CD4-positive, alpha-beta T cell treated with Interleukin-15 for 4 hours (primary cell): ENCODE data around the gene OR2T5.
"Not testable (repeated sequence)": the region's sequence is repeated elsewhere in the genome, so short reads cannot be mapped to it uniquely, and the experiment has no call there.

Experiments
- DNase-seq: peaks from one replicate; pipeline ENCODE4 v3.0.0-alpha.2; 2020; ENCODE audit warnings: low spot score

Gene OR2T5

DNA sequence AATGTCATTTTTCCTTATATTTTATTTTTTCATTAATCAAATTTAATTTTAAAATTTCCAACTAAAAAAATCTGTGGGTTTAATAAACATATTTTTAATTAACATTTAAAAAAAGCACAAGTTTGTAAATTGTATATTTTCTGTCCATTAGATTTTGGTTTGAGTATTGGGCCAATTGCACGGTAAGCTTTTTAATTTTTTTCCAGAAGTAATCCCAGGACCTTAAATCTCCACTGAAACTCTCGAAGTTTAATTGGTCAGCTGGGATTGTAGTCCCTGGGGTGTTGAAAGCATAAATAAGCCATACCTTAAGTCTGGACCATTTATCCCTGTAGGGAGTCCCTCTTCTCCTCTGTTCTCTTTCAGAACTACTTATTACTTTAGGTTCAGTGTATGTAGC is 19.4 kb downstream of the OR2T5 start, which contains the start of gene OR2G6:
Gene OR2G6, plus strand, starts transcription at position 301 of the 400 bp plus-strand sequence. CDS start 13,574 bp downstream, outside the sequence.
- not testable (repeated sequence) for DNase-seq

- not testable (repeated sequence) for DNase-seq
These were observed 21.8 kb downstream of the OR2T5 start for GRCh38 chr1:248510217-248510616.

GRCh38 chr1:248521856-248522255 is 33.5 kb downstream of the OR2T5 start:
- no peak for DNase-seq

- not testable (repeated sequence) for DNase-seq
These were observed 49.1 kb downstream of the OR2T5 start for GRCh38 chr1:248537449-248537848.
